CMK (cell line): ENCODE measurements around the gene KRT28.
"Not testable (repeated sequence)": the region's sequence is repeated elsewhere in the genome, so short reads cannot be mapped to it uniquely, and the experiment has no call there.

ENCODE experiments used
- DNase-seq: peaks from one replicate; pipeline ENCODE4 v3.0.0-alpha.2; 2010; ENCODE audit warnings: low read depth

Gene KRT28

DNA sequence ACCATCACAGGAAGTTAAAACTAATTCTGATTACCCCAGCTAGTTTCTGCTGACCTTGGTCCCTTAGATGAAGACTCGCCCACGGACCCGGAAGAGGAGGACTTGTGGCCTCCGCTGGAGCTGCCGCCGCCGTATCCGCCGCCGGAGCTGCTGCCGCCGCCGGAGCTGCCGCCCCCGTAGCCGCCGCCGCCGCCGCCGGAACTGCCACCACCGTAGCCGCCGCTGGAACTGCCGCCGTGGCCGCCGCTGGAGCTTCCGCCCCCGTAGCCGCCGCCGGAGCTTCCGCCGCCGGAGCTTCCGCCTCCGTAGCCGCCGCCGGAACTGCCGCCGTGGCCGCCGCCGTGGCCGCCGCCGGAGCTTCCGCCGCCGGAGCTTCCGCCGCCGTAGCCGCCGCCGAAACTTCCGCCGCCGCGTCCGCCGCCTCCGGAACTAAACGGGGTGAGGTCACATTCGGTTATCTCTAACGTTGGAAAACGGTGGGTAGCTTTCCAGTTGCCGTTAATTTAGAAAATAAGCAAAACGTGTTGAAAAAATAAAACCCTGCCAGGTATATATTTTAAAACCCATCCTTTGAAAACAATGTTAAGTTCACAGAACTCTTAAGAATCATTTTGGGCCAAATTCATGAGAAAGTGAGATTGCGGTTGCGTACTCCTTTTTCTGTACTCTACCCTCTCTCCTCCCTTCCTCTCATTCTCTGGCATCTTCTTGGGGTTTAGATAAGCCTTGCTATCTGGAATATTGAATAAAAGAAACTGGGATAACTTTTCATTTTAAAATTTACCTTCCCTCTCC, 19.2 kb upstream of the KRT28 start:
- DNase-seq = peak; percentile 38

DNA sequence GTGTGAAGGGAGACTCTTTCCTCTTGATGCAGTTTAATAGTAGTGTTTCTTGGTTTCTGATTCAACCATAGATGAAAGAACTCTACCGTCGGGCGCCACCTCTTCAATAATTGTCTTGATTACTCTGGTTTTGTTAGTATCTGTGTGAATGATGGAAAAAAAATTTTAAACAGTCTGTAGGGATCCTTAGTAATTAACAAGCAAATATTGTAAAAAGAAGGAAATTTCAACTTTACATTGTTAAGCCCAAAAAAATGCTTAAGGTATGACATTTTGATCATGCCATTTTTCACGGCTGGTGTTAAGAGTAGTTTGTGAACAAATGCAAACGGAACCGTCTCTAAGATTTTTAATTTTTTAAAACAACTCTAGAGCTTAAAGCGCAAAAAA, 18.6 kb upstream of the KRT28 start:
- no peak for DNase-seq

DNA sequence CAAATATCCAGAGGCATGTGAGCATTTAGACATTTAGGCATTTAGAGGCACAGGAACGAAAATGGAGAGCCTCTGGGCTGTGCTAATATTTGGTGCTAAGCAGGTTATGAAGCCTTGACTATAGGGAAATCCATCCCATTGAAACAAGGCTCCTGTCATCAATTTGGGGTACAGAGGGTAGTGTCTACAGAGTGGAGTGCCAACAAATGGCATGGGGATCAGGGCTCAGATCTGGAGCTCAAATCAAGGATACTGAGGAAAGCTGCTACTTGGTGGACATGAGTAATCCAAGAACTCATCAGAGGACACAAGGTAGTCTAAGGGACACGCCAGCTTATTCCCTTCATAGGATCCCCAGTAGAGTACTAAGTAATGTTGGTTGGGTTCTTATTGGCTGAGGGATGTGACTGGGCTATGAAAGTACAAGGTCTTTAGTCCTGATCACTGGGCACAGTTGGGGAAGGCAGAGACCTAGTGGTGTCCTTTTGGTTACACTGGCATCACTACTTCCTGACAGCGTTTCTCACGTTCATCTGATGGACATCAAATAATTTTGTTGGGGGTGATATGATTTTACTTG, 17.4 kb upstream of the KRT28 start:
- DNase-seq = no peak

DNA sequence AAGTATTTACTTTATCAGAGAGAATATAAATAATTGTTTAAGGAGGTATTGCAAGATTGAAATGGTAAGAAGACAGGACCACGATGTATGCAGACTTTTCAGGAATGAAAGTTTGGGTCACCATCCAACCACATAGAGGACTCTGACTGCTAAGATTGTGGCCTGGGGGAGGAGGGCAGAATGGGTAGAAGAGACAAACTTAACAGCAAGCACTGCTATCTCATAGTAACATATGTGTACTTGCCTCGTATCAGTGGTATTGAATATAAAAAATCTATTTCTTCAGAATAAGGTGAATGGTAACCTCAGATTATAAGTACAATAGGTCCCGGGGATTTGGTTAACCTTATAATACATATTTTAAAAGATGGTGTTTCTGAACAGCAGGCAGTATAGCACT, 16.8 kb upstream of the KRT28 start:
- peak; percentile 25 for DNase-seq

DNA sequence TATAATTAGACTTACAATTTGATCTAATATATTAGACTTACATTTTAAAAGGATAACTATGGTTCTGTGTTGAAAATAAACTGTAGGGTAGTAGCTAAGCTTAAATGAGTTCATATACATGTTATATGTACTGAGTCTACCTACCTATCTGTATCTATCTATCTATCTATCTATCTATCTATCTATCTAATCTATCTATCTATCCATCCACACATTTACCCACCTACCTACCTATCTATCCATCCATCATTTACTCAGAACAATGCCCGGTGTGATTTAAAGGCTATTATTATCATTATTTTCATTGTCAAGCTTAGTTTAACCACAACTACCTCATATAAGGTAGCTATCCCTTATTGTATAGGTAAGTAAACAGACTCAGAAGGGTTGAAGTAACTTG, 15.6 kb upstream of the KRT28 start:
- DNase-seq = no peak

DNA sequence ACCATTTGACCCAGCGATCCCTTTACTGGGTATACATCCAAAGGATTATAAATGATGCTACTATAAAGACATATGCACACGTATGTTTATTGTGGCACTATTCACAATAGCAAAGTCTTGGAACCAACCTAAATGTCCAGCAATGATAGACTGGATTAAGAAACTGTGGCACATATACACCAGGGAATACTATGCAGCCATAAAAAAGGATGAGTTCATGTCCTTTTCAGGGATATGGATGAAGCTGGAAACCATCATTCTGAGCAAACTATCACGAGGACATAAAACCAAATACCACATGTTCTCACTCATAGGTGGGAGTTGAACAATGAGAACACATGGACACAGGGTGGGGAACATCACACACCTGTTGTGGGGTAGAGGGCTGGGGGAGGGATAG, 14.9 kb upstream of the KRT28 start:
- DNase-seq = not testable (repeated sequence)

DNA sequence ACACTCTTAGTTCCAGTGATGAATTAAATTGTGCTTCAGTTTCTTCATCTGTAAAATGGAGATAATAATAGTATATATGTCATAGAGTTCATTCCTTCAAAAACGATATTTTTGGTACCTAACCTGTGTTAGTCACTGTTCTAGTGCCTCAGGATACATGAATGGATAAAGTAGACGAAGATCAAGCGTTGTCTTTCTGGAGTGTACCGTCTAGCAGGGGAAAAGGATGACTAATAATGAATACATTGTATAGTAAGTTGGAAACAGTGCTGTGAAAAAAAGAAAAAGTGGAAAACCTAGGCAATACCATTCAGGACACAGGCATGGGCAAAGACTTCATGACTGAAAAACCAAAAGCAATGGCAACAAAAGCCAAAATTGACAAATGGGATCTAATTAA, 14.0 kb upstream of the KRT28 start:
- DNase-seq = no peak

- DNase-seq = no peak
Measured at GRCh38 chr17:40812639-40813038, 12.9 kb upstream of the KRT28 start.

GRCh38 chr17:40810494-40810893, 10.7 kb upstream of the KRT28 start:
- no peak for DNase-seq

GRCh38 chr17:40809721-40810421, 10.1 kb upstream of the KRT28 start:
- DNase-seq = no peak

GRCh38 chr17:40806131-40806530, 6.4 kb upstream of the KRT28 start:
- DNase-seq = no peak

- peak; percentile 34 for DNase-seq
Measured at GRCh38 chr17:40803617-40804082, 3.9 kb upstream of the KRT28 start.

DNA sequence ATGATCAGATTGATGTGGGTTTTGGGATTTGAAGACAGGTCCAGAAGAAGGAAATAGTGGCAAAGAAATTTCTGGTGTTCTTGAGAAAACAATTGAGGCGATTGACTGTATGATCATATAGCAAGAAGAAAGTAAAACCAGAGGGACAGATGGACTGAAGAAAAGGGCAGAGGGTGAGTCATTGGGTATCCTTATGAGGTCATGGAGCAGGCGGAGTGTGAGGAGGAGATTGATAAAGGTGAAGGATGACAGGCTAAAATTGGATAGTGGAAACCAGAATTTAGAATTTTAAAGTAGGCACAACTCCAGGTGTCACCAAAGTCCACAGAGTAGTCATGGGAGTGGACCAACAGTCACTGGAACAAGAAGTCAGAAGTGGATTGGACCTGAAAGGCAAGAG, 1.4 kb upstream of the KRT28 start:
- no peak for DNase-seq

DNA sequence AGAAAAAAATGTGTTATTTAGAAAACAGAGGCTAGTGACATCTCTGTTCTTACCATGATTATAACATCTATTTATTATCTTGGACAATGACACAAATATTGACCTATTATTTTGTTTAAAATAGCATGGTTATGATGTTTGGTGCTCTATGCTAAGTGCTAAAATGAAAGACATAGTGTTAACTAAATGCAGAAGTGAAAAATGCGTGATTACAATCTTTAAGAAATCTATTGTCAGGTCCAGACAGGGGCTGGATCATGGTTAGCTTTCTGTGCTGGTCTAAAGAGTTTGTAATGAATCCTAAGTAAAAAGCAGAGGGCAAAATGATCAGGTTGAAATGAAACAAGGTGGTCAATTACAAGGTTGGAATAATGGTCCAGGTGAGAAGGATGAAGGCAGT, 622 bp upstream of the KRT28 start:
- DNase-seq = no peak

- no peak for DNase-seq
Measured at GRCh38 chr17:40796846-40797245, 2.9 kb downstream of the KRT28 start.

DNA sequence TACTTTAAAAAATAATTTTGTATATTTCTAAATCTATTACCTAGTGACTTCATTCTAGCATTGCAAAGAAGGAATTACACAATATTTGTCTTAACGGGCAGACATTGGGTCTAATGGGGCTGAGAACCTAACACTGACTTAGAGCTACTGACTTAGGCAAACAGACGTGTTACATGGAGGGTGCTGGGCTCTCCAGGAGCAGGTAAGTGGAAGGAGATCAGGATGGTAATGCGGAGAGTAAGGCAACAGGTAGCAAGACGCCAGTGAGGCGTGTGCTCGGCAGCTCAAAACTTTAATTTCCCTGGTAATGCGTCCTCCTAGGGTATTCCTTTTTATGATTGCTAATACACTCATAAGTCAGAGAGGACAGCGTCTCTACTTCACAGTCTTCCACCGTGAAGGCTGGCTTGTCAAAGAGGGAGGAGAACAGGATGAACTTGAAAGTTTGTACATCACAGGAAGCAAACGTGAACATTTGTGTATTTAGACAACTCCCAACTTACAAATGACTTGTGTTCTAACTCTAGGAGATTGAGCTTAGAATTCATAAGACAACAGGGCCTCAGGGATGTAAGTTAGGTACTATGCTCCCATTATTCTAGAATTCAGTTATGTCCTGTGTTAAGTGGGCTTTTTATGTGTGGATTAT, 4.6 kb downstream of the KRT28 start:
- no peak for DNase-seq

DNA sequence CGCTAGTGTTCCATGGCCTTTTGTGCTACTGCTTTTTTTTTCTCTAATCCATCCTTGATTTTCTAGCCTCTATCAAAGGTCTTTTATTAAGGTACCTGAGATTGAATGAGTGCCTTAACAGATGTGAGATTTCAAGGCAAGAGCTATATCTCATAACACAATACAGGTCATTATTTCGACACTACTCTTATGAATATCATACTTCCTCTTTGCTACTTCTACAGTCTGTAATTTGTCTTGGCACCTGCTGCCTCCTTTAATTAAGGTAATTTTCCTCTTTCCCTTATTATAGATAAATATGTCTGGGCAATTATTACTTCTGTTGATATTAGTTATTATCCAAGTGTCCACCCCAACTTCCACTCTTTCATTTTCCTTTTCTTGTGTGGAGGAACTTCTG, 5.3 kb downstream of the KRT28 start:
- no peak for DNase-seq

- DNase-seq = no peak
Measured at GRCh38 chr17:40793832-40794231, 5.9 kb downstream of the KRT28 start.

- no peak for DNase-seq
Measured at GRCh38 chr17:40791787-40792436, 7.8 kb downstream of the KRT28 start.

DNA sequence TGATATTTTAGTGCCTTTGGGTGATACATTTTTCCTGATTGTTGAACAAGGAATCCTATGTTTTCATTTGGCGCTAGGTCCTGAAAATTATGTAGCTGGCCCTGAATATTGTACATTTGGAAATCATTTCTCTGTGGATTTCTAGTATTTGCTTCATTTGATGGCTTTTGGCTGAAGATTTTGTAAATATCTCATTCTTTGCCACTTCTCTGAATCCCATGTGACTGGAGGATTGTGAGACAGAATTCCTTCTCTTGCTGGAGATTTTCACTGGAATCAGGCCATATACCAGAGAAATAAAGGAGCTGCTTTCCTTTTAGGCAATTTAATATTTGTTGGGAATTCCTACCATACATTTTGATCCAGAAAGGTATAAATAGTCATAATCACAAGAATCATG, 8.6 kb downstream of the KRT28 start:
- no peak for DNase-seq

- no peak for DNase-seq
Measured at GRCh38 chr17:40782450-40782849, 17.3 kb downstream of the KRT28 start, which contains the start of gene KRT27. KRT27 (minus strand) TSS chr17:40782550; CDS start chr17:40782493, 57 bp downstream.
